ENCODE measurements around the gene CAPN5. TPM values are rescaled to one million over a fixed set of nuclear protein-coding genes. Genes with fewer than 3 reads are reported as not detected.

CAPN5 gene
- polyA plus RNA-seq, 3 donors: 0.28 to 0.83 (median 0.62) TPM

DNA sequence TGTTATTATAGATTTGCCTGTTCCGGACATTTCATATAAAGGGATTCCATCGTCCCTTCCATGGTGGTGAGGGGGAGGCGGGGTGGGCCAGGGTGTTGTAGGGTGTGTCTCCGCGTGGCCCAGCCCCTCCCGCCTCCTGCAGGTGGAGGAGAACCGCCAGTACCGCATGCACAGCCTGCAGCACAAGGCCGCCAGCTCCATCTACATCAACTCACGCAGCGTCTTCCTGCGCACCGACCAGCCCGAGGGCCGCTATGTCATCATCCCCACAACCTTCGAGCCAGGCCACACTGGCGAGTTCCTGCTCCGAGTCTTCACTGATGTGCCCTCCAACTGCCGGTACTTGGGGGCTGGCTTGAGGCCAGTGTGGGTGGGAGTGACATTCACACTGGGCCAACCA, 53.8 kb downstream of the CAPN5 start:
- Histone ChIP-seq H2AFZ (ENCODE audit: insufficient read depth, low read depth, low read length, poor library complexity, severe bottlenecking) (no peak overlapping the region), H4K20me1 (ENCODE audit: insufficient read depth, low read length) (no peaks in the 10 kb centered on the region), H3K27ac (ENCODE audit: low read depth in 1 of 2, low read length in 2 of 2) (no peak overlapping the region), H3K4me1 (ENCODE audit: control insufficient read depth in 1 of 2, insufficient read depth in 2 of 2, low read length in 2 of 2) (no peaks in the 10 kb centered on the region), H3K9ac (ENCODE audit: insufficient read depth, low read length, poor library complexity, severe bottlenecking) (no peak overlapping the region), H3K79me2 (ENCODE audit: insufficient read depth, low read length) (no peaks in the 10 kb centered on the region), H3K36me3 (replicated peaks in 1 of 2; ENCODE audit: control insufficient read depth in 1 of 2, insufficient read depth in 2 of 2, low read length in 2 of 2) (no peaks in the 10 kb centered on the region), H3K4me2 (replicated peaks; ENCODE audit: extremely low read depth, low read length, poor library complexity, severe bottlenecking) (no peak overlapping the region), H3K27me3 (ENCODE audit: control insufficient read depth in 2 of 2, insufficient read depth in 2 of 2, low read length in 2 of 2) (no peaks in the 10 kb centered on the region), H3K9me3 (replicated peaks in 1 of 2; ENCODE audit: control insufficient read depth in 1 of 2, insufficient read depth in 1 of 2, low read length in 2 of 2) (no peaks in the 10 kb centered on the region), H3K4me3 (replicated peaks in 1 of 3; ENCODE audit: low read depth in 2 of 3, low read length in 3 of 3) (no peak overlapping the region)
- Mint-ChIP-seq H3K27ac (no peak overlapping the region), H3K27me3 (ENCODE audit: low read depth in 3 of 3) (peaks cover 0 to 4% (median 3%) of the 10 kb centered on the region in 3 donors), H3K9me3 (no peaks in the 10 kb centered on the region), H3K36me3 (no peaks in the 10 kb centered on the region), H3K4me3 (no peak overlapping the region), H3K4me1 (no peaks in the 10 kb centered on the region)
- TF ChIP-seq, protein P1, sequence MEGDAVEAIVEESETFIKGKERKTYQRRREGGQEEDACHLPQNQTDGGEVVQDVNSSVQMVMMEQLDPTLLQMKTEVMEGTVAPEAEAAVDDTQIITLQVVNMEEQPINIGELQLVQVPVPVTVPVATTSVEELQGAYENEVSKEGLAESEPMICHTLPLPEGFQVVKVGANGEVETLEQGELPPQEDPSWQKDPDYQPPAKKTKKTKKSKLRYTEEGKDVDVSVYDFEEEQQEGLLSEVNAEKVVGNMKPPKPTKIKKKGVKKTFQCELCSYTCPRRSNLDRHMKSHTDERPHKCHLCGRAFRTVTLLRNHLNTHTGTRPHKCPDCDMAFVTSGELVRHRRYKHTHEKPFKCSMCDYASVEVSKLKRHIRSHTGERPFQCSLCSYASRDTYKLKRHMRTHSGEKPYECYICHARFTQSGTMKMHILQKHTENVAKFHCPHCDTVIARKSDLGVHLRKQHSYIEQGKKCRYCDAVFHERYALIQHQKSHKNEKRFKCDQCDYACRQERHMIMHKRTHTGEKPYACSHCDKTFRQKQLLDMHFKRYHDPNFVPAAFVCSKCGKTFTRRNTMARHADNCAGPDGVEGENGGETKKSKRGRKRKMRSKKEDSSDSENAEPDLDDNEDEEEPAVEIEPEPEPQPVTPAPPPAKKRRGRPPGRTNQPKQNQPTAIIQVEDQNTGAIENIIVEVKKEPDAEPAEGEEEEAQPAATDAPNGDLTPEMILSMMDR (IDR thresholded peaks at IDR 0.05): no peak
- WGBS (ENCODE audit: insufficient coverage): 94% methylated on average over 10 of the region's 19 CpGs
- DNase-seq: no peak
- intact Hi-C loops (cut with micrococcal nuclease): loop anchor here in 1 of 2 donors (10.0 kb wide), 1 partner anchor 494 kb away; no protein-coding TSS in a partner anchor

DNA sequence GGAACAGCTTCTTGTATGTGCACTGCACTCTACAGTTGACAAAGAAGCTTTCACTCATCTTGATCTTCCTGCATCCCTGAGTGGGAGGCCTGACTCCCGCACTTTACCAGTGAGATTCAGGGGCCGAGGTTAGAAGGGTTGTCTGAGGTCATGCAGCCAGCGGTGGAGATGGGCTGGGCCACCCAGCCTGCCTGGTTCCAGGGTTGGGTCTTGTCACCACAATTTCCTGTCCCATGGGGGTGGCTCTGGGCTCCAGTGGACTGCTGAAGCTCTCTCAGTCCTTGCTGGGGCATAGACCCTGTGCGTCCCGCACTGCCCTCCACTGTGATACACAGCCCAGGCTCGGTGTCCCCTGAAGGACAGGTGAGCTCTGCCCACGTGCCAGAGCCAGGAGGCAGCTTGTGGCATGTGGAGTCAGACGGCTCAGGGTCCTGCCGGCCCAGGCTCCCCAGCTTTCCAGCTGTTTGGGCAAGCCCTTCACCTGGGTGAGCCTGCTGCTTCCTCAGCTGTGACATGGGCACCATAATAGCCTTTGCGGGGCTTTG, 54.4 kb downstream of the CAPN5 start:
- no peak overlapping the region for H3K4me3 ChIP-seq (replicated peaks in 1 of 3; ENCODE audit: low read depth in 2 of 3, low read length in 3 of 3)
- Mint-ChIP-seq H3K36me3 (no peaks in the 10 kb centered on the region), H3K4me1 (no peaks in the 10 kb centered on the region), H3K9me3 (no peaks in the 10 kb centered on the region), H3K27ac (no peak overlapping the region), H3K4me3 (no peak overlapping the region), H3K27me3 (ENCODE audit: low read depth in 3 of 3) (peaks cover 2 to 4% (median 3%) of the 10 kb centered on the region in 3 donors)
- no peak for DNase-seq
- 74% methylated on average over 9 of the region's 10 CpGs for WGBS (ENCODE audit: insufficient coverage)
- H3K9me3 ChIP-seq (replicated peaks in 1 of 2; ENCODE audit: control insufficient read depth in 1 of 2, insufficient read depth in 1 of 2, low read length in 2 of 2): no peaks in the 10 kb centered on the region
- no peaks in the 10 kb centered on the region for H4K20me1 ChIP-seq (ENCODE audit: insufficient read depth, low read length)
- TF ChIP-seq, protein P1 (IDR thresholded peaks at IDR 0.05): no peak
- no peak overlapping the region for H3K4me2 ChIP-seq (replicated peaks; ENCODE audit: extremely low read depth, low read length, poor library complexity, severe bottlenecking)
- H3K79me2 ChIP-seq (ENCODE audit: insufficient read depth, low read length): no peaks in the 10 kb centered on the region
- intact Hi-C loops (cut with micrococcal nuclease): loop anchor here in 1 of 2 donors (10.0 kb wide), 1 partner anchor 494 kb away; no protein-coding TSS in a partner anchor
- H3K4me1 ChIP-seq (ENCODE audit: control insufficient read depth in 1 of 2, insufficient read depth in 2 of 2, low read length in 2 of 2): no peaks in the 10 kb centered on the region
- no peak overlapping the region for H3K9ac ChIP-seq (ENCODE audit: insufficient read depth, low read length, poor library complexity, severe bottlenecking)
- H3K27me3 ChIP-seq (ENCODE audit: control insufficient read depth in 2 of 2, insufficient read depth in 2 of 2, low read length in 2 of 2): no peaks in the 10 kb centered on the region
- no peak overlapping the region for H3K27ac ChIP-seq (ENCODE audit: low read depth in 1 of 2, low read length in 2 of 2)
- no peaks in the 10 kb centered on the region for H3K36me3 ChIP-seq (replicated peaks in 1 of 2; ENCODE audit: control insufficient read depth in 1 of 2, insufficient read depth in 2 of 2, low read length in 2 of 2)
- no peak overlapping the region for H2AFZ ChIP-seq (ENCODE audit: insufficient read depth, low read depth, low read length, poor library complexity, severe bottlenecking)
